ENCODE measurements around the gene MRGPRE.

DNA sequence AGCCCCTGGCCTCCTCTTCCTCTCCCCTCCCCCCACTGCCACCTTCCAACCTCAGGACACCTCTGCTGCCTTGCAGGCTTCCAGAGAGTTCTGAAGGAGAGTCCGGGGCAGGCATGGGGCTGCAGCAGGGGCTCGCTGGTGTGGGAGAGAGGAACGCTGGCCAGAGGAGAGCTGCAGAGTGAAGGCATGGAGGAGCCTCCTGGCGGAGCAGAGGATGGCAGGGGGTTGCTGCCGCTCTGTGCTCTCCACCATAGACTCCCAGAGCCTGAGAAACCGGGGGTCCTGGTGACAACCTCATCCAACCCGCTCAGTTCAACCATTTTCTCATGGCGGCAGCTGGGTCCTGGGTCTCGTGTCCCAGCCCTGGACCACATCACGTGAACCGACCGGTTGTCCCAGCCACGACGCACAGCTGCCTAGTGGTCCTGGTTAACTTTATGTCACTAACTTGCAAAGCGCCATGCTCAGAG, 31.1 kb downstream of the MRGPRE start:
- TF ChIP-seq, protein P1, sequence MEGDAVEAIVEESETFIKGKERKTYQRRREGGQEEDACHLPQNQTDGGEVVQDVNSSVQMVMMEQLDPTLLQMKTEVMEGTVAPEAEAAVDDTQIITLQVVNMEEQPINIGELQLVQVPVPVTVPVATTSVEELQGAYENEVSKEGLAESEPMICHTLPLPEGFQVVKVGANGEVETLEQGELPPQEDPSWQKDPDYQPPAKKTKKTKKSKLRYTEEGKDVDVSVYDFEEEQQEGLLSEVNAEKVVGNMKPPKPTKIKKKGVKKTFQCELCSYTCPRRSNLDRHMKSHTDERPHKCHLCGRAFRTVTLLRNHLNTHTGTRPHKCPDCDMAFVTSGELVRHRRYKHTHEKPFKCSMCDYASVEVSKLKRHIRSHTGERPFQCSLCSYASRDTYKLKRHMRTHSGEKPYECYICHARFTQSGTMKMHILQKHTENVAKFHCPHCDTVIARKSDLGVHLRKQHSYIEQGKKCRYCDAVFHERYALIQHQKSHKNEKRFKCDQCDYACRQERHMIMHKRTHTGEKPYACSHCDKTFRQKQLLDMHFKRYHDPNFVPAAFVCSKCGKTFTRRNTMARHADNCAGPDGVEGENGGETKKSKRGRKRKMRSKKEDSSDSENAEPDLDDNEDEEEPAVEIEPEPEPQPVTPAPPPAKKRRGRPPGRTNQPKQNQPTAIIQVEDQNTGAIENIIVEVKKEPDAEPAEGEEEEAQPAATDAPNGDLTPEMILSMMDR (conservative IDR thresholded peaks at IDR 0.05): no peak
- TF ChIP-seq EZH2 (IDR thresholded peaks at IDR 0.05; ENCODE audit: low read depth): no peak

Data from PC-9 (cell line).